ENCODE measurements around the gene LYSMD2.
"Not testable (repeated sequence)": the region's sequence is repeated elsewhere in the genome, so short reads cannot be mapped to it uniquely, and the experiment has no call there.

LYSMD2 gene

GRCh38 chr15:51737522-51738305 lies at the start of gene LYSMD2:
Gene LYSMD2 (minus strand): TSS chr15:51737655. CDS start chr15:51737622, 33 bp downstream.
- Mint-ChIP-seq H3K36me3 (ENCODE audit: low read depth) (peaks cover 11% of the 10 kb centered on the region), H3K4me1 (ENCODE audit: low read depth) (peaks cover 48% of the 10 kb centered on the region), H3K9me3 (no peaks in the 10 kb centered on the region), H3K4me3 (peak within 1 kb of the TSS; percentile 85), H3K27ac (peak within 1 kb of the TSS; percentile 80), H3K27me3 (ENCODE audit: low read depth) (peaks cover 9% of the 10 kb centered on the region)
- DNase-seq (ENCODE audit: low spot score), result peak; percentile 75

GRCh38 chr15:51787130-51787529 lies 49.7 kb upstream of the LYSMD2 start:
- not testable (repeated sequence) for H3K9me3 Mint-ChIP-seq; H3K36me3 Mint-ChIP-seq (ENCODE audit: low read depth); H3K27me3 Mint-ChIP-seq (ENCODE audit: low read depth); DNase-seq (ENCODE audit: low spot score); H3K27ac Mint-ChIP-seq; H3K4me1 Mint-ChIP-seq (ENCODE audit: low read depth); H3K4me3 Mint-ChIP-seq

- Mint-ChIP-seq H3K4me1 (ENCODE audit: low read depth) (no peaks in the 10 kb centered on the region), H3K4me3 (no peak overlapping the region), H3K27ac (no peak overlapping the region), H3K36me3 (ENCODE audit: low read depth) (no peaks in the 10 kb centered on the region), H3K27me3 (ENCODE audit: low read depth) (no peaks in the 10 kb centered on the region), H3K9me3 (no peaks in the 10 kb centered on the region)
- DNase-seq (ENCODE audit: low spot score), result no peak
Observed at GRCh38 chr15:51783967-51784366, 46.5 kb upstream of the LYSMD2 start.

DNA sequence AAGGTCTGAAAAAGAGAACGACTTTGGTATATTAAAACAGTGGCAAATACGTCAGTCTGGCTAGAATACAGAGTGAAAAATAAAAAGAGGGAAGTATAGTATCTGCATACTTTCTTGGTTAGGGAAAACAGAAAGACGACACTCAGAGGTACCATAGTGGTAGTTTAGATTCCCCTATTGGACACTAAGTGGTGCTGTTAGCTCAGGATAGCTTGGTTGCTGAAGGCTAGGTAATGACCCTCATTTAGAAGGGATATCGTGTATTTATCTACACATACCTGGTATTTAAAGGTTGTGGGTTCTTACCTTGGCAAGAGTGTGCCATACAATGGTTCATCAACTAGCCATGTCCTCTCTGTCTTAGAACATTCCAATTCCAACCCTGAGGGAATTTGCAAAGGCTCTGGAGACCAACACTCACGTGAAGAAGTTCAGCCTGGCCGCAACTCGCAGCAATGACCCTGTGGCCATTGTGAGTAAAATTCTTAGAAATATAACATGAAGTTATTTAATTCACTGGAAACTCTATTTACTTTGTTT lies 45.0 kb upstream of the LYSMD2 start:
- Mint-ChIP-seq H3K36me3 (ENCODE audit: low read depth) (no peaks in the 10 kb centered on the region), H3K9me3 (no peaks in the 10 kb centered on the region)
- DNase-seq (ENCODE audit: low spot score), result no peak

DNA sequence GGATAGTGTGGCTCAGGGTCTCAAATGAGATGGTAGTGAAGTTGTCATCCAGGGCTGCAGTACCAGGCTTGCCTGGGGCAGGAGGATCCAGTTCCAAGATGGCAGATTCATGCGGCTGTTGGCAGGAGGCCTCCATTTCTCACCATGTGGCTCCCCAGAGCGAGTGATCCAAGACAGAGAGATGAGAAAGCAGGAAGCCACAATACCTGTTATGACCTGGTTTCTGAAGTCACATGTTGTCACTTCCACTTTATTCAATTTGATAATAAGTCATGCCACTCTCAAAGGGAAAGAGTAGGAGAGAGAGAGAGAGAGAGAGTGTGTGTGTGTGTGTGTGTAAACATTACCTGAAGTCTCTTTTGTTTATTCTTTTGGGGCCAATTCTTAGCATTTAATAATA lies 44.1 kb upstream of the LYSMD2 start:
- H3K36me3 Mint-ChIP-seq (ENCODE audit: low read depth), result no peaks in the 10 kb centered on the region
- no peaks in the 10 kb centered on the region for H3K9me3 Mint-ChIP-seq
- H3K4me1 Mint-ChIP-seq (ENCODE audit: low read depth), result peaks cover under 1% of the 10 kb centered on the region
- H3K4me3 Mint-ChIP-seq, result no peak overlapping the region
- H3K27ac Mint-ChIP-seq, result no peak overlapping the region
- no peaks in the 10 kb centered on the region for H3K27me3 Mint-ChIP-seq (ENCODE audit: low read depth)
- DNase-seq (ENCODE audit: low spot score), result no peak

More for the DNA sequence above, 45.0 kb upstream of the LYSMD2 start:
- Mint-ChIP-seq H3K27ac (no peak overlapping the region), H3K4me3 (no peak overlapping the region), H3K27me3 (ENCODE audit: low read depth) (no peaks in the 10 kb centered on the region), H3K4me1 (ENCODE audit: low read depth) (no peaks in the 10 kb centered on the region)

DNA sequence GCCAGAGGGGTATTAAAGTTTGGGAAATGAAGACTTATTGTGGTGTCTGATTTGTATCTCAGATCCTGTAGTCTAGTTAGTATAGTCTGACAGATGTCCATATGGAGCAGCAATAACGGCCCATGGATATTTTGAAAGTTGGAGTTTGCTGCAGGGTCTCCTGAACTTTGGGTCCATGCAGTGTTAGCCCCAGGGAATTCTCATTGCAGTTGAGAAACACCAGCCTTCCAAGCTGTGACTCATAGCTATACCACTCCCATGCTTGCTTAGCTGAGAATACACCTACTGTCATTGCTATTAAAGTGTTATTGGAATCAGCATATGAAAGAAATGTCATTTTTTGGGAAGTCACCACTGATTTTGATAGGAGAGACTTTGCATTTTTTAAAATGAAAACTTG lies 43.2 kb upstream of the LYSMD2 start:
- H3K9me3 Mint-ChIP-seq, result no peaks in the 10 kb centered on the region
- H3K27ac Mint-ChIP-seq, result no peak overlapping the region
- H3K27me3 Mint-ChIP-seq (ENCODE audit: low read depth), result no peaks in the 10 kb centered on the region
- peaks cover 5% of the 10 kb centered on the region for H3K4me1 Mint-ChIP-seq (ENCODE audit: low read depth)
- no peak overlapping the region for H3K4me3 Mint-ChIP-seq
- DNase-seq (ENCODE audit: low spot score), result no peak
- no peaks in the 10 kb centered on the region for H3K36me3 Mint-ChIP-seq (ENCODE audit: low read depth)

DNA sequence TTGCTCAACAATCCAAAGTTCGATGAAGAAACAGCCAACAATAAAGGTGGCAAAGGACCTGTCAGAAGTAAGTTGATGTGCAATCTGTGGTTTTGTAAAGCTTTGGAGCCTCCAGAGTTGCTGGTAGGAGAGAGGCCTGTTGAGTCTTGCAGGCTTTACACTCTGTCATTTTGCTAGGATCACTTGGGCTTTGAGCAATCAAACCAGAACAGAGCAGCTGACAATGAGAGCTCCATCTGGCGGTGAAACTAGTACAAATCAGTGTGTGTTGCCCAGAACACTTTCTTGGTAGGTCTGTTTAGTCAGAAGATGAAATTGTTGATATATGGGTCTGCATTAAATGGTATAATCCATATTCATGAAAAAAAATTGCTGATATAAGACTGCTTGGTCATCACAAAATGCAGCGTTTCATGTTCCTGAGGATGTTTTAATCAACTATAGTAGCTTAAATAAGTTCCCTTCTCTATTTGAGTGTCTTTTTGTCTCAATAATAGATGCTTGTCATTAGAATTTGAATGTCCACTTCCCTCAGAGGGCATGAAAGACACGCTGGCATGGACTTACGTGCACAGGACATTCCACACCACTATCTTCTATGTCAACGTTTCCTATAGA lies 39.6 kb upstream of the LYSMD2 start:
- peaks cover 5% of the 10 kb centered on the region for H3K4me1 Mint-ChIP-seq (ENCODE audit: low read depth)
- no peaks in the 10 kb centered on the region for H3K9me3 Mint-ChIP-seq
- peak; percentile 47 for DNase-seq (ENCODE audit: low spot score)
- no peaks in the 10 kb centered on the region for H3K36me3 Mint-ChIP-seq (ENCODE audit: low read depth)
- no peaks in the 10 kb centered on the region for H3K27me3 Mint-ChIP-seq (ENCODE audit: low read depth)
- no peak overlapping the region for H3K4me3 Mint-ChIP-seq
- H3K27ac Mint-ChIP-seq, result no peak overlapping the region

DNA sequence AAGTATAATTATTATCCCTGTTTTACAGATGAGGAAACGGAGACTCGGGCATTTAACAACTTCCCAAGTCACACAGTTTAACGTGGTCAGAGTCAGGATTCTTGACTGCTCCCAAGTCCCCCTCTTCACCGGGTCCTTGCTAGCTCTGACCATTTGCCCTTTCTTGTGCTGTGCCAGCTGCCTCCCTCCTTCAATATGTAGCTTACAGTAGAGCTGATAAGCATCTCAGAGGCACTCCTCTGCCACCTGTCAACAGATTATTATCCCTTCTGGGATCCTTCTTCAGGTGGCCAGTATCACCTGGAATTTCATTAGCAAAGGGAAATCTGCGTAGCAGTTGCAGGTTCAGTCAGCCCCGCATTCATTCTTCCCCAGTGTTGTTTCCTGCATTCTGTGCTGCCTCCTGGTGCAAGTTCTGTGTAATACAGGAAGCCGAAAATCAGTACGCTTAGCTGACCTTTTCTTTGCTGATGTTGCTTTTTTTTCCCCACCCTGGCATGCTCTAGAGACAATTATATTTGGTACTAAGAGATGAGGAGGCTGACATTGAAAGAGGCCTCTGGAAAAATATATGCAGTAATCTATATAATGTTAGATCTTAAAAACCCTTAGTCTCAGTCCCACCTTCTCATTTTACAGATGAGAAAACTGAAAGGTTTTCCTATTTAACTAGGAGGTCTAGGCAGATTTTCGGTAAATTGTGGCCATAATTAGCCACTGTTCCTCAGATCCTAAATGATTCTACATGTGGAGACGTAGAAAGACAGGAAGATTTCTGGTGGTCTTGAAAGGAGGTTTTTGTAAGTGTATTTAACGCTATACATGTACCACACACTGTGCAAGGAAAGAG lies 38.7 kb upstream of the LYSMD2 start:
- no peaks in the 10 kb centered on the region for H3K36me3 Mint-ChIP-seq (ENCODE audit: low read depth)
- no peaks in the 10 kb centered on the region for H3K9me3 Mint-ChIP-seq
- peaks cover 5% of the 10 kb centered on the region for H3K4me1 Mint-ChIP-seq (ENCODE audit: low read depth)
- no peaks in the 10 kb centered on the region for H3K27me3 Mint-ChIP-seq (ENCODE audit: low read depth)
- H3K27ac Mint-ChIP-seq, result no peak overlapping the region
- peak; percentile 10 for DNase-seq (ENCODE audit: low spot score)
- no peak overlapping the region for H3K4me3 Mint-ChIP-seq

DNA sequence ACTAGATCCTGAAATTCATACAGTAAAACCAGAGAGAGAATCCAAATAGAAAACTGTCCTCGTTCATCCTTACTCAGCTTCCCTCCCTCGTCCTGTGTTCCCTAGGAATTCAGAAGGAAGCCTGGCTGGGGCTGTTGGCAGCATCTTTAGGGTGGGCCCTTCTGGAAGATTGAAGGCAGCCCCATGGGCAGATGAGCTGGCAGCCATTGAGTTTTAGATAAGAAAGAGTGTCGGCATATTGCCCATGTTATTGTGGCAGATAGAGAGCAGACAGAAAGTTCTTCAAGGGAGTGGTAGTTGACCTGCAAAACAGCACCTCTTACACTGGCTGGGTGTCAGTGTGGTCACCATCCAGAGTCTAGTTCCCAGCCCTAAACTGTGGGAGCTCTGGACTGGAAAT lies 37.5 kb upstream of the LYSMD2 start:
- H3K4me3 Mint-ChIP-seq, result no peak overlapping the region
- no peak overlapping the region for H3K27ac Mint-ChIP-seq
- H3K36me3 Mint-ChIP-seq (ENCODE audit: low read depth), result peaks cover 3% of the 10 kb centered on the region
- no peaks in the 10 kb centered on the region for H3K9me3 Mint-ChIP-seq
- H3K27me3 Mint-ChIP-seq (ENCODE audit: low read depth), result no peaks in the 10 kb centered on the region
- H3K4me1 Mint-ChIP-seq (ENCODE audit: low read depth), result peaks cover 5% of the 10 kb centered on the region
- DNase-seq (ENCODE audit: low spot score), result no peak

- Mint-ChIP-seq H3K4me3 (no peak overlapping the region), H3K36me3 (ENCODE audit: low read depth) (peaks cover 14% of the 10 kb centered on the region), H3K27ac (no peak overlapping the region), H3K27me3 (ENCODE audit: low read depth) (no peaks in the 10 kb centered on the region), H3K4me1 (ENCODE audit: low read depth) (peaks cover 11% of the 10 kb centered on the region), H3K9me3 (peaks cover 5% of the 10 kb centered on the region)
- DNase-seq (ENCODE audit: low spot score), result no peak
Observed at GRCh38 chr15:51771773-51772172, 34.3 kb upstream of the LYSMD2 start.

- DNase-seq (ENCODE audit: low spot score), result no peak
- Mint-ChIP-seq H3K36me3 (ENCODE audit: low read depth) (peaks cover 14% of the 10 kb centered on the region), H3K4me1 (ENCODE audit: low read depth) (peaks cover 6% of the 10 kb centered on the region), H3K9me3 (peaks cover 5% of the 10 kb centered on the region), H3K27ac (no peak overlapping the region), H3K4me3 (no peak overlapping the region), H3K27me3 (ENCODE audit: low read depth) (no peaks in the 10 kb centered on the region)
Observed at GRCh38 chr15:51770902-51771301, 33.4 kb upstream of the LYSMD2 start.

DNA sequence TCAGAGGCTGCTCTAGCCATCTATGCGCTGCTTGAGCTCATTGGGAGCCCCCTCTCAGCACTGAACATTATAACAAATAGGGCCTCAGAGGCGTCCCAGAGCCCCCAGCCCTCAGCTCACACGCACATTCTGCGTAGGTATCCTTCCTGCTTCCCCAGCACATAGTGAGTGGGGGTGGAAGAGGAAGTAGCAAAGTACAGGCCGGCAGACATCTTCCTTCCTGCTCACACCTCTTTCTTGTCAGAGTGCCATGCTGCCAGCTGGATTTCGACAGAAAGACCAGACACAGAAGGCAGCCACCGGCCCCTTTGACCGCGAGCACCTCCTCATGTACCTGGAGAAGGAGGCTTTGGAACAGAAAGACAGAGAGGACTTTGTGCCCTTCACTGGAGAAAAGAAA lies 30.6 kb upstream of the LYSMD2 start:
- Mint-ChIP-seq H3K36me3 (ENCODE audit: low read depth) (peaks cover 14% of the 10 kb centered on the region), H3K27me3 (ENCODE audit: low read depth) (no peaks in the 10 kb centered on the region), H3K4me1 (ENCODE audit: low read depth) (peaks cover 6% of the 10 kb centered on the region), H3K9me3 (peaks cover 5% of the 10 kb centered on the region), H3K4me3 (no peak overlapping the region), H3K27ac (no peak overlapping the region)
- DNase-seq (ENCODE audit: low spot score), result no peak

GRCh38 chr15:51766341-51766740 lies 28.9 kb upstream of the LYSMD2 start:
- peaks cover 5% of the 10 kb centered on the region for H3K9me3 Mint-ChIP-seq
- H3K4me3 Mint-ChIP-seq, result no peak overlapping the region
- no peak overlapping the region for H3K27ac Mint-ChIP-seq
- DNase-seq (ENCODE audit: low spot score), result no peak
- H3K36me3 Mint-ChIP-seq (ENCODE audit: low read depth), result peaks cover 14% of the 10 kb centered on the region
- H3K27me3 Mint-ChIP-seq (ENCODE audit: low read depth), result no peaks in the 10 kb centered on the region
- H3K4me1 Mint-ChIP-seq (ENCODE audit: low read depth), result peaks cover 6% of the 10 kb centered on the region

DNA sequence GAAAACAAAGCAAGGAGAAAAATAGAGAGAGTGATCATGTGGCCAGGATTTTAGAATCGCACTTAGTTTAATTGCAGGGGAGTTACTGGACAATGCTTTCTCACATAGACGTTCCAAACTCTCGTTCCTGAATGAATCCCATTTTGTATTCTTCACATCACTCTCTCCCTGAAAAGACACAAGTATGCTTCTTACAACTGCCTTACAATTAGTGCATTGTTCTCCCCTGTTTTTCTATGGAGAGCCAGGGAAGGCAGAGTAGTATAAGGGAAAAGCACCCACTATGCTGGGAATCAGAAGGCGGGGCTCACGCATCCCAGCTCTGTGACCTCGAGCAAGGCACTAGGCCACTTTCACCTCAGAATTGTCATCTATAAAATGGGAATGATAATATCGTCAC lies 28.3 kb upstream of the LYSMD2 start:
- no peak overlapping the region for H3K4me3 Mint-ChIP-seq
- no peak for DNase-seq (ENCODE audit: low spot score)
- peaks cover 6% of the 10 kb centered on the region for H3K4me1 Mint-ChIP-seq (ENCODE audit: low read depth)
- H3K36me3 Mint-ChIP-seq (ENCODE audit: low read depth), result peaks cover 14% of the 10 kb centered on the region
- H3K27ac Mint-ChIP-seq, result no peak overlapping the region
- H3K9me3 Mint-ChIP-seq, result peaks cover 5% of the 10 kb centered on the region
- peaks cover 3% of the 10 kb centered on the region for H3K27me3 Mint-ChIP-seq (ENCODE audit: low read depth)
